Measurements from ENCODE around the gene MYBPH. TPM values are rescaled to one million over a fixed set of nuclear protein-coding genes. Genes with fewer than 3 reads are reported as not detected.

MYBPH gene
- total RNA-seq, 1 donor from 2014 or later: not detected

- H3K27ac Mint-ChIP-seq (ENCODE audit: unreplicated experiment): no peak overlapping the region
- no peak for DNase-seq (ENCODE audit: low spot score)
- H3K27me3 Mint-ChIP-seq (ENCODE audit: unreplicated experiment): peaks cover 3% of the 10 kb centered on the region
- no peaks in the 10 kb centered on the region for H3K9me3 Mint-ChIP-seq (ENCODE audit: unreplicated experiment)
- TF ChIP-seq CTCF (IDR thresholded peaks at IDR 0.05; ENCODE audit: unreplicated experiment): no peak
- no peak overlapping the region for H3K4me3 Mint-ChIP-seq (ENCODE audit: unreplicated experiment)
- no peaks in the 10 kb centered on the region for H3K36me3 Mint-ChIP-seq (ENCODE audit: low read depth, unreplicated experiment)
- H3K4me1 Mint-ChIP-seq (ENCODE audit: unreplicated experiment): peaks cover 10% of the 10 kb centered on the region
Measured at GRCh38 chr1:203176273-203177035, 828 bp upstream of the MYBPH start.

- no peak for DNase-seq (ENCODE audit: low spot score)
- Mint-ChIP-seq H3K36me3 (ENCODE audit: low read depth, unreplicated experiment) (no peaks in the 10 kb centered on the region), H3K9me3 (ENCODE audit: unreplicated experiment) (no peaks in the 10 kb centered on the region), H3K4me1 (ENCODE audit: unreplicated experiment) (peaks cover 10% of the 10 kb centered on the region), H3K4me3 (ENCODE audit: unreplicated experiment) (no peak overlapping the region), H3K27me3 (ENCODE audit: unreplicated experiment) (peaks cover 1% of the 10 kb centered on the region), H3K27ac (ENCODE audit: unreplicated experiment) (no peak overlapping the region)
- TF ChIP-seq CTCF (IDR thresholded peaks at IDR 0.05; ENCODE audit: unreplicated experiment): no peak
Measured at GRCh38 chr1:203175827-203176241, 208 bp upstream of the MYBPH start.

- DNase-seq (ENCODE audit: low spot score): no peak
- Mint-ChIP-seq H3K27ac (ENCODE audit: unreplicated experiment) (no peak overlapping the region), H3K27me3 (ENCODE audit: unreplicated experiment) (peaks cover 5% of the 10 kb centered on the region), H3K4me1 (ENCODE audit: unreplicated experiment) (peaks cover 10% of the 10 kb centered on the region), H3K9me3 (ENCODE audit: unreplicated experiment) (no peaks in the 10 kb centered on the region), H3K36me3 (ENCODE audit: low read depth, unreplicated experiment) (peaks cover under 1% of the 10 kb centered on the region), H3K4me3 (ENCODE audit: unreplicated experiment) (no peak overlapping the region)
- no peak for TF ChIP-seq CTCF (IDR thresholded peaks at IDR 0.05; ENCODE audit: unreplicated experiment)
Measured at GRCh38 chr1:203174324-203174985, 1.2 kb downstream of the MYBPH start.

GRCh38 chr1:203173566-203173965 is 2.1 kb downstream of the MYBPH start:
- Mint-ChIP-seq H3K9me3 (ENCODE audit: unreplicated experiment) (no peaks in the 10 kb centered on the region), H3K4me1 (ENCODE audit: unreplicated experiment) (peaks cover 8% of the 10 kb centered on the region), H3K27me3 (ENCODE audit: unreplicated experiment) (peaks cover 10% of the 10 kb centered on the region), H3K4me3 (ENCODE audit: unreplicated experiment) (no peak overlapping the region), H3K36me3 (ENCODE audit: low read depth, unreplicated experiment) (peaks cover 8% of the 10 kb centered on the region), H3K27ac (ENCODE audit: unreplicated experiment) (no peak overlapping the region)
- no peak for TF ChIP-seq CTCF (IDR thresholded peaks at IDR 0.05; ENCODE audit: unreplicated experiment)
- no peak for DNase-seq (ENCODE audit: low spot score)

GRCh38 chr1:203173011-203173555 is 2.5 kb downstream of the MYBPH start:
- Mint-ChIP-seq H3K27me3 (ENCODE audit: unreplicated experiment) (peaks cover 10% of the 10 kb centered on the region), H3K27ac (ENCODE audit: unreplicated experiment) (no peak overlapping the region), H3K9me3 (ENCODE audit: unreplicated experiment) (no peaks in the 10 kb centered on the region), H3K4me3 (ENCODE audit: unreplicated experiment) (no peak overlapping the region), H3K36me3 (ENCODE audit: low read depth, unreplicated experiment) (peaks cover 8% of the 10 kb centered on the region), H3K4me1 (ENCODE audit: unreplicated experiment) (peaks cover 3% of the 10 kb centered on the region)
- no peak for TF ChIP-seq CTCF (IDR thresholded peaks at IDR 0.05; ENCODE audit: unreplicated experiment)
- no peak for DNase-seq (ENCODE audit: low spot score)
